GM19240 (cell line): Measurements from ENCODE around the gene LRR1.
"Not testable (repeated sequence)": the region's sequence is repeated elsewhere in the genome, so short reads cannot be mapped to it uniquely, and the experiment has no call there.

Source experiments
- DNase-seq: peaks from one replicate; pipeline ENCODE4 v3.0.0; 2011; ENCODE audit warnings: low spot score; ENCODE audit not compliant: insufficient read length

Gene LRR1

GRCh38 chr14:49585803-49586672, 12.7 kb upstream of the LRR1 start, which contains the start of gene RPS29:
TSS of gene RPS29 (minus strand) at chr14:49586380. CDS start at chr14:49586346, 34 bp downstream.
- DNase-seq, result peak; percentile 64

- no peak for DNase-seq
Observed at GRCh38 chr14:49586673-49587460, 11.9 kb upstream of the LRR1 start.

GRCh38 chr14:49589387-49589786, 9.4 kb upstream of the LRR1 start:
- no peak for DNase-seq

GRCh38 chr14:49593016-49593415, 5.7 kb upstream of the LRR1 start:
- no peak for DNase-seq

GRCh38 chr14:49594347-49595091, 4.2 kb upstream of the LRR1 start:
- DNase-seq, result no peak

GRCh38 chr14:49598189-49598484, 603 bp upstream of the LRR1 start:
- DNase-seq, result no peak

GRCh38 chr14:49607583-49607982, 8.8 kb downstream of the LRR1 start:
- DNase-seq, result no peak

- DNase-seq, result no peak
Observed at GRCh38 chr14:49612251-49612650, 13.5 kb downstream of the LRR1 start.

- no peak for DNase-seq
Observed at GRCh38 chr14:49612671-49613070, 13.9 kb downstream of the LRR1 start.

GRCh38 chr14:49614196-49614595, 15.5 kb downstream of the LRR1 start:
- no peak for DNase-seq

- DNase-seq, result no peak
Observed at GRCh38 chr14:49615776-49616175, 17.0 kb downstream of the LRR1 start.

GRCh38 chr14:49617852-49618519, 19.2 kb downstream of the LRR1 start:
- no peak for DNase-seq

- not testable (repeated sequence) for DNase-seq
Observed at GRCh38 chr14:49619273-49619672, 20.5 kb downstream of the LRR1 start.

- DNase-seq, result no peak
Observed at GRCh38 chr14:49619730-49620129, 21.0 kb downstream of the LRR1 start.

GRCh38 chr14:49620182-49621113, 21.7 kb downstream of the LRR1 start, which contains the start of the genes MGAT2 and RPL36AL:
TSS of gene MGAT2 (plus strand) at chr14:49620799. CDS start at chr14:49621269, 470 bp downstream.
TSS of gene RPL36AL (minus strand) at chr14:49620626. CDS start at chr14:49619104, 1,522 bp downstream.
- peak; percentile 72 for DNase-seq

GRCh38 chr14:49621114-49621881, 22.6 kb downstream of the LRR1 start:
- DNase-seq, result no peak

- DNase-seq, result no peak
Observed at GRCh38 chr14:49622022-49622607, 23.4 kb downstream of the LRR1 start.

GRCh38 chr14:49623387-49623786, 24.6 kb downstream of the LRR1 start:
- DNase-seq, result no peak
